Pancreas (tissue), 10 donors: ENCODE measurements around the gene TYROBP. TPM values are rescaled to one million over a fixed set of nuclear protein-coding genes. Genes with fewer than 3 reads are reported as not detected.

ENCODE experiments used
- ATAC-seq, 4 donors: fragments of 200-7000 bp; cut with Tn5 transposase; one replicate each; pipeline versions ENCODE4 v1.8.0 to v1.9.1; 2020; ENCODE audit warnings: mild to moderate bottlenecking in 4 of 4, moderate library complexity in 4 of 4
- DNase-seq, 6 donors: peaks; one replicate each; pipeline ENCODE4 v3.0.0-alpha.2; 2020
- FAIRE-seq: peaks from 2 replicates; lab custom pipeline; 2012; peaks lifted over from hg19 to GRCh38; lab: Jason Lieb, UNC
- H3K27ac ChIP-seq, 4 donors: fragments of 200-600 bp; sonication (generic); 1 replicate in 3 of 4; 2 replicates in 1 of 4; pipeline versions ENCODE4 v1.5.0 to v1.8.0; 2020
- H3K27me3 ChIP-seq, 4 donors: fragments of 200-600 bp; one replicate each; pipeline ENCODE4 v1.8.0; 2021
- H3K36me3 ChIP-seq, 3 donors: fragments of 200-600 bp; sonication (generic) in 1 of 3; one replicate each; pipeline versions ENCODE4 v1.5.0 to v1.8.0; 2020 to 2021
- H3K4me1 ChIP-seq, 3 donors: fragments of 200-600 bp; one replicate each; pipeline ENCODE4 v1.8.0; 2021
- H3K4me3 ChIP-seq, 4 donors: fragments of 200-600 bp; sonication (generic) in 2 of 4; one replicate each; pipeline versions ENCODE4 v1.5.0 to v1.8.0; 2020 to 2021
- H3K9me3 ChIP-seq, 4 donors: fragments of 200-600 bp; one replicate each; pipeline ENCODE4 v1.8.0; 2021
- CTCF ChIP-seq, 4 donors: fragments of 200-600 bp; sonication (generic) in 3 of 4; IDR thresholded peaks; one replicate each; pipeline versions ENCODE4 v1.5.0 to v1.8.0; 2021; ENCODE audit warnings: antibody characterized with exemption in 4 of 4
- WGBS, 2 donors: extraction: QIAGEN DNeasy Blood & Tissue Kit; methylation state at CpG; one replicate each; pipeline ENCODE4 v1.1.7; 2013; 5-methylcytosine and 5-hydroxymethylcytosine counted together
- intact Hi-C, 3 donors: fragments of 100-400 bp; cut with DNase I; formaldehyde crosslinking; loops; one replicate each; pipeline versions ENCODE4 v1.11.1 to v1.14.2; 2022
- polyA plus RNA-seq, 2 donors: library from polyadenylated mRNA; stranded (reverse); fragments of 200-250 nt; gene quantifications; one replicate each; pipeline ENCODE4 v1.2.3, GENCODE V29; 2013
- total RNA-seq, 6 donors: library from RNA; stranded (reverse); fragmentation: NEBNext Ultra II Directional in 4 of 6; extraction: Animal tissue kit (Norgen Biotek cat#: 25700) in 4 of 6; gene quantifications; one replicate each; pipeline versions ENCODE4 v1.2.1 to v1.2.4, GENCODE V29; 2021 to 2023
- donor health status: healthy with polysubstance abuse.
- donor health status: DM: no; HTN: no; CAD: no; lungs with moderate emphysema.
- donor health status: DM: no; HTN: no; CAD: no.
- donor health status: control.
- donor health status: control.
- donor health status: Bipolar disorder and iron deficiency.
- donor health status: DM: yes; HTN: yes; CAD: no.
- donor health status: DM: no; HTN: no; CAD: no.
- donor health status: DM: no; HTN: no; CAD: no.
- donor health status: DM: yes; HTN: yes; CAD: no.

The TYROBP gene
- total and polyA plus RNA-seq, 8 donors: 2.5 to 73.8 (median 16.7) TPM

GRCh38 chr19:35937345-35938281 is 29.5 kb upstream of the TYROBP start:
- peaks cover 0 to 7% (median 6%) of the 10 kb centered on the region in 3 donors for H3K4me1 ChIP-seq
- FAIRE-seq (no peak), ATAC-seq (peak; percentile 21 to 46 (median 34)), DNase-seq (no peak)
- TF ChIP-seq CTCF (IDR thresholded peaks at IDR 0.05): no peak
- H3K27ac ChIP-seq: no peak overlapping the region
- no peaks in the 10 kb centered on the region for H3K9me3 ChIP-seq
- peak overlapping the region; percentile 18 to 60 (median 43) for H3K4me3 ChIP-seq
- intact Hi-C loops: loop anchor here in 2 of 3 donors (10.0 kb wide), 2 partner anchors 53 to 243 kb away; no protein-coding TSS in a partner anchor
- WGBS, 2 donors: 20 to 28% methylated on average over 14 of the region's 14 CpGs
- H3K27me3 ChIP-seq: no peaks in the 10 kb centered on the region
- H3K36me3 ChIP-seq: peaks cover 0 to 5% (median 0%) of the 10 kb centered on the region in 3 donors

DNA sequence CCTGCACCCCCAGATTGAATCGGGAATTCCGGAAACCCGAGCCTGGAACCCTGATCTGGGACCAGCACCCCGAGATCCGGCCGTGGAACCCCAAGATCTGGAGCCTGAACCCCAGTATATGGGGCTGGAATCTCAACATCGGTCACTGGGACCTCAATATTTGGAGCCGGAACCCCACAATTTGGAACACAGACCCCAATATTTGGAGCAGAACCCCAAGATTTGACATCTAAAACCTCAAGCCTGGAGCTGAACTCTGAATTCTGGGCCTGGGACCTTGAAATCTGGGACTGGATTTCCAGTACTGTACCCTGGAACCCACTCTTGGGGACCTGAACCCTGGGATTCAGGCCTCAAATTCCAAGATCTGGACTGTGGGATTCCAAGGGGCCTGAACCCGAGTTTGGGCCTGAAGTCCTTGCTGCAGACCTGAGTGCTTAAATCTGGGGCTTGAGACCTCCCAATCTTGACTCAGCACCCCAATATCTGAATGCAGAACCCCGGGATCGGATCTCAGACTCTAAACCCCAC is 28.7 kb upstream of the TYROBP start:
- H3K4me1 ChIP-seq: peaks cover 0 to 7% (median 6%) of the 10 kb centered on the region in 3 donors
- no peak for DNase-seq
- 10 to 14% methylated on average over 11 of the region's 11 CpGs for WGBS, 2 donors
- TF ChIP-seq CTCF (IDR thresholded peaks at IDR 0.05): no peak
- intact Hi-C loops: loop anchor here in 2 of 3 donors (10.0 kb wide), 2 partner anchors 52 to 242 kb away; no protein-coding TSS in a partner anchor
- FAIRE-seq: no peak
- no peaks in the 10 kb centered on the region for H3K27me3 ChIP-seq
- H3K9me3 ChIP-seq: no peaks in the 10 kb centered on the region
- H3K27ac ChIP-seq: peak overlapping the region in 1 of 4 donors; percentile 36
- H3K36me3 ChIP-seq: peaks cover 0 to 5% (median 0%) of the 10 kb centered on the region in 3 donors
- H3K4me3 ChIP-seq: peak overlapping the region; percentile 18 to 60 (median 43)
- ATAC-seq: no peak

GRCh38 chr19:35935911-35936737 is 28.0 kb upstream of the TYROBP start, which contains the start of gene LRFN3:
Gene LRFN3, plus strand, starts transcription at chr19:35936374. Its CDS starts 3,052 bp downstream, at chr19:35939426.
- intact Hi-C loops: loop anchor here in 2 of 3 donors (10.0 kb wide), 2 partner anchors 51 to 241 kb away; no protein-coding TSS in a partner anchor
- FAIRE-seq: no peak
- TF ChIP-seq CTCF (IDR thresholded peaks at IDR 0.05): no peak
- peak within 1 kb of the TSS; percentile 26 to 60 (median 43) for H3K4me3 ChIP-seq
- peaks cover 0 to 7% (median 6%) of the 10 kb centered on the region in 3 donors for H3K4me1 ChIP-seq
- no peaks in the 10 kb centered on the region for H3K27me3 ChIP-seq
- H3K36me3 ChIP-seq: peaks cover 0 to 5% (median 0%) of the 10 kb centered on the region in 3 donors
- H3K27ac ChIP-seq: peak within 1 kb of the TSS in 1 of 4 donors; percentile 36
- no peaks in the 10 kb centered on the region for H3K9me3 ChIP-seq
- 0 to 1% methylated on average over 49 to 64 of the region's 68 CpGs for WGBS, 2 donors
- DNase-seq: peak; percentile 54 to 87 (median 67)
- peak; percentile 38 to 69 (median 58) for ATAC-seq

DNA sequence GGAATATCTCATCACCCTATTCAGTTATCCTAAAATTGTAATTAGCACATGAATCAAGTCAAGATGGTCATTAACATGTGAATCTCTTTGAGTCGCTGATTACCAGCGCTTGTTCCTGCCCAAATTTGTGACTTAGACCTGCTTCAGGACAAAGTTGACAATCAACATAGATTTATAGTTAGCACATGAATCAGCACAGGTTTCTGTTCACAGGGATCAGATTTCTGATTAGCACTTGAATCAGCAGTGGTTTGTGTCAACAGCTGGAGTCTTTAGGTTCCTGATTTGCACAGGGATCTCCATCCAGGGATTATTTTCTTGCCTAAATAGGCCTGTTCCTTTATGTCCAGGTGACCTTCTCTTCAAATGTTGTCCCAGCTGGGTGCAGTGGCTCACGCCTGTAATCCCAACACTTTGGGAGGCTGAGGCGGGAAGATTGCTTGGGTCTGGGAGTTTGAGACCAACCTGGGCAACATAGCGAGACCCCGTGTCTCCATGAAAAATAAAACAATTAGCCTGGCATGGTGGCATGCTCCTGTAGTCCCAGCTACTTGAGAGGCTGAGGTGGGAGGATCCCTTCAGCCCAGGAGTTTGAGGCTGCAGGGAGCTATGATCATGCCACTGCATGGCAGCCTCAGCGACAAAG is 24.3 kb upstream of the TYROBP start:
- DNase-seq (no peak), ATAC-seq (no peak), FAIRE-seq (no peak)
- Histone ChIP-seq H3K4me1 (peaks cover 0 to 10% (median 6%) of the 10 kb centered on the region in 3 donors), H3K9me3 (no peaks in the 10 kb centered on the region), H3K27ac (no peak overlapping the region), H3K36me3 (no peaks in the 10 kb centered on the region), H3K4me3 (no peak overlapping the region), H3K27me3 (no peaks in the 10 kb centered on the region)
- intact Hi-C loops: loop anchor here in 2 of 3 donors (5.0 to 10.0 kb wide), 3 partner anchors 48 to 238 kb away; no protein-coding TSS in a partner anchor
- WGBS, 2 donors: 41% methylated on average over 7 of the region's 7 CpGs
- TF ChIP-seq CTCF (IDR thresholded peaks at IDR 0.05): no peak
